T-cell (primary cell): ENCODE results near the gene TMEM219. TPM values are rescaled to one million over a fixed set of nuclear protein-coding genes. Genes with fewer than 3 reads are reported as not detected.

Experiments used
- ATAC-seq, 4 experiments: fragments of 200-7000 bp in 3 of 4; fragments of 150-1000 bp in 1 of 4; cut with Tn5 transposase; replicated peaks in 1 of 4; 1 replicate in 3 of 4; 2 replicates in 1 of 4; pipeline ENCODE4 v1.10.0; 2021; ENCODE audit warnings: moderate library complexity in 3 of 4, mild to moderate bottlenecking in 2 of 4, moderate number of reproducible peaks in 1 of 4
- CTCF ChIA-PET, 2 donors: fragments of 300-600 bp; sonication (Branson Sonifier 250); formaldehyde crosslinking; loops; one replicate each; lab custom pipeline; 2022; ENCODE audit warnings: antibody characterized with exemption in 2 of 2; lab: Charles Lee
- POLR2A ChIA-PET, 2 donors: fragments of 300-600 bp; sonication (Branson Sonifier 250); formaldehyde crosslinking; loops; one replicate each; lab custom pipeline; 2022; ENCODE audit warnings: antibody characterized with exemption in 2 of 2; lab: Charles Lee
- DNase-seq, 35 experiments: peaks; one replicate each; pipeline versions ENCODE4 v3.0.0 to v3.0.0-alpha.2; 2013 to 2023
- H3K27ac ChIP-seq: one replicate; pipeline ENCODE4 v1.5.1; 2013; ENCODE audit warnings: low read length
- H3K27me3 ChIP-seq, 2 experiments: replicated peaks in 1 of 2; 1 replicate in 1 of 2; 2 replicates in 1 of 2; pipeline versions ENCODE4 v1.6.1 to v1.7.0; 2013; ENCODE audit warnings: low read length in 1 of 2, mixed read lengths in 1 of 2; ENCODE audit not compliant: control insufficient read depth in 2 of 2, insufficient read depth in 2 of 2; ENCODE audit errors: extremely low read depth in 1 of 2
- H3K36me3 ChIP-seq, 2 donors: 1 replicate in 1 of 2; 2 replicates in 1 of 2; pipeline versions ENCODE4 v1.6.1 to v1.7.0; 2013; ENCODE audit warnings: low read length in 1 of 2; ENCODE audit not compliant: control insufficient read depth in 2 of 2, insufficient read depth in 1 of 2; ENCODE audit errors: extremely low read depth in 1 of 2
- H3K4me1 ChIP-seq, 2 experiments: 1 replicate in 1 of 2; 2 replicates in 1 of 2; pipeline versions ENCODE4 v1.6.1 to v1.7.0; 2013; ENCODE audit warnings: low read length in 2 of 2, mixed read lengths in 1 of 2; ENCODE audit not compliant: insufficient read depth in 2 of 2, control insufficient read depth in 1 of 2; ENCODE audit errors: extremely low read depth in 1 of 2
- H3K4me3 ChIP-seq, 2 donors: 1 replicate in 1 of 2; 2 replicates in 1 of 2; pipeline versions ENCODE4 v1.5.1 to v1.7.0; 2013; ENCODE audit warnings: mild to moderate bottlenecking in 2 of 2, low read length in 1 of 2, moderate library complexity in 1 of 2; ENCODE audit not compliant: control insufficient read depth in 1 of 2; ENCODE audit errors: extremely low read depth in 1 of 2
- H3K9me3 ChIP-seq: 2 replicates; pipeline ENCODE4 v1.7.0; 2013
- H3K27ac Mint-ChIP-seq, 2 donors: one replicate each; pipeline ENCODE4 v1.8.0; 2020 to 2021; ENCODE audit warnings: mild to moderate bottlenecking in 2 of 2, mixed read lengths in 2 of 2
- H3K27me3 Mint-ChIP-seq, 2 donors: one replicate each; pipeline ENCODE4 v1.8.0; 2021 to 2022; ENCODE audit warnings: mixed read lengths in 2 of 2
- H3K36me3 Mint-ChIP-seq: one replicate; pipeline ENCODE4 v1.8.0; 2021; ENCODE audit warnings: mixed read lengths
- H3K4me1 Mint-ChIP-seq, 3 donors: one replicate each; pipeline ENCODE4 v1.8.0; 2020 to 2022; ENCODE audit warnings: mixed read lengths in 3 of 3, mild to moderate bottlenecking in 1 of 3
- H3K4me3 Mint-ChIP-seq, 3 donors: one replicate each; pipeline ENCODE4 v1.8.0; 2020 to 2022; ENCODE audit warnings: mild to moderate bottlenecking in 3 of 3, mixed read lengths in 3 of 3, moderate library complexity in 3 of 3
- H3K9me3 Mint-ChIP-seq, 3 donors: one replicate each; pipeline ENCODE4 v1.8.0; 2020 to 2022; ENCODE audit warnings: mixed read lengths in 3 of 3
- WGBS: methylation state at CpG from one replicate; pipeline ENCODE4 v1.1.5; 2013; ENCODE audit warnings: missing lambda C conversion rate; ENCODE audit not compliant: insufficient coverage; 5-methylcytosine and 5-hydroxymethylcytosine counted together
- total RNA-seq, 35 experiments: library from RNA in 6 of 35; stranded (reverse) in 6 of 35; fragments of 120-200 nt in 1 of 35; gene quantifications; one replicate each; pipeline versions ENCODE4 v1.2.1 to v1.2.4 and lab custom pipeline; 2013 to 2026

TMEM219 gene
- total RNA-seq, 5 donors from 2014 or later (not counting 1 experiment from before 2014, with no cell fraction given) = 66.7 to 93.9 (median 80.4) TPM

DNA sequence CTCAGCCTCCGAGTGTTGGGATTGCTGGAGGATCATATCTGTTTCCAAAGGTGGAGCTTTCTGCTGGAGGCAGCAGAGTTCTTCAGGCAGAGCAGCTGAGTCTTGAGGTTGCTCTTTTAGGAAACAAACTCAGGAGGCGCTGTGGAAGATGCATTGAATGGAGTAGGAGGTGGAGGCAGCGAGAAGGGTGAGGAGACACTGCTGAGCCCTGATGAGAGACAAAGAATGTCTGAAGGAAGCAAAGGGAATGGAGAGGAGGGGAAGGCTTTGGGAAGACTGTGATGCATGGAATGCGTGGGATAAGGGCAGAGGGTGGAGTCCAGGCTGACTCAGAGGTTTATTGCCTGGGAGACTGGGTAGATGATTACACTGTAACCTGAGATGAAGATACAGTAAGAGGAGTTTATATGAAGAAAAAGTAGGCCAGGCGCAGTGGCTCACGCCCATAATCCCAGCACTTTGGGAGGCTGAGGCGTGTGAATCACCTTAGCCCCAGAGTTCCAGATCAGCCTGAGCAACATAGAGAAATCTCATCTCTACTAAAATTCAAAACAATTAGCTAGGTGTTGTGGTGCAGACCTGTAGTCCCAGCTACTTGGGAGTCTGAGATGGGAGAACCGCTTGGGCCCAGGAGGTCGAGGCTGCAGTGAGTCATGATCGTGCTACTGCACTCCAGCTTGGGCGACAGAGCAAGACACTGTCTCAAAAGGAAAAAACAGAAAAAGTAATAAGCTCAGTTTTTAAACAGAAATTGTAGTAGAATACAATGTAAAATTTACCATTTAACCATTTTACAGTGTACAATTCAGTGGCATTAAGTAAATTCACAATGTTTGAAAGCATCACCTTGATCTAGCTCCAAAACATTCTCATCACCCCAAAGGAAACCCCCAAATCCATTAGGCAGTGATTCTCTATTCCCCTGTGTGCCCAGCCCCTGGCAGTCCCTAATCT is 17.8 kb upstream of the TMEM219 start:
- no peaks in the 10 kb centered on the region for H3K36me3 ChIP-seq
- no peaks in the 10 kb centered on the region for H3K9me3 Mint-ChIP-seq
- POLR2A ChIA-PET = no interaction called here
- peaks cover 0 to 13% of the 10 kb centered on the region in 2 experiments for H3K27me3 ChIP-seq
- DNase-seq (no peak), ATAC-seq (no peak)
- no peaks in the 10 kb centered on the region for H3K4me1 ChIP-seq
- H3K4me1 Mint-ChIP-seq = peaks cover 2 to 12% (median 7%) of the 10 kb centered on the region in 3 donors
- no peak overlapping the region for H3K4me3 Mint-ChIP-seq
- H3K27ac ChIP-seq = no peak overlapping the region
- peaks cover 0 to 9% of the 10 kb centered on the region in 2 donors for H3K27me3 Mint-ChIP-seq
- H3K36me3 Mint-ChIP-seq = no peaks in the 10 kb centered on the region
- no peak overlapping the region for H3K4me3 ChIP-seq
- peak overlapping the region in 1 of 2 donors; percentile 16 for H3K27ac Mint-ChIP-seq
- no peaks in the 10 kb centered on the region for H3K9me3 ChIP-seq
- 90% methylated on average over 6 of the region's 11 CpGs for WGBS
- CTCF ChIA-PET = no interaction called here

DNA sequence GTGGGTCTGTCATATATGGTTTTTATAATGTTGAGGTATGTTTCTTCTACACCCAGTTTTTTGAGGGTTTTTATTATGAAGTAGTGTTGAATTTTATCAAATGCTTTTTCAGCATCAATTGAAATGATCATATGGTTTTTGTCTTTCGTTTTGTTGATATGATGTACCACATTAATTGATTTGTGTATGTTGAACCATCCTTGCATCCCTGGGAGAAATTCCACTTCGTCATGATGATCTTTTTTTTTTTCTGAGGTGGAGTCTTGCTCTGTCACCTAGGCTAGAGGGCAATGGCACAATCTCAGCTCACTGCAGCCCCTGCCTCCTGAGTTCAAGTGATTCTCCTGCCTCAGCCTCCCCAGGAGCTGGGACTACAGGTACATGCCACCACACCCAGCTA is 14.0 kb upstream of the TMEM219 start:
- DNase-seq = no peak
- 40% methylated on average over 1 of the region's 2 CpGs for WGBS
- no peak for ATAC-seq
- Histone ChIP-seq H3K9me3 (no peaks in the 10 kb centered on the region), H3K27me3 (peaks cover 0 to 11% of the 10 kb centered on the region in 2 experiments), H3K36me3 (no peaks in the 10 kb centered on the region), H3K27ac (no peak overlapping the region), H3K4me1 (no peaks in the 10 kb centered on the region), H3K4me3 (no peak overlapping the region)
- ChIA-PET CTCF (interaction anchor here (0.6 to 0.8 kb wide), 3 partner anchors 13 to 668 kb away, joined by 3 to 11 read pairs (median 4); no protein-coding TSS in a partner anchor), POLR2A (no interaction called here)
- peaks cover 0 to 9% (median 3%) of the 10 kb centered on the region in 3 donors for H3K4me1 Mint-ChIP-seq
- H3K36me3 Mint-ChIP-seq = no peaks in the 10 kb centered on the region
- H3K9me3 Mint-ChIP-seq = peaks cover 0 to 11% (median 2%) of the 10 kb centered on the region in 3 donors
- no peak overlapping the region for H3K27ac Mint-ChIP-seq
- no peak overlapping the region for H3K4me3 Mint-ChIP-seq
- H3K27me3 Mint-ChIP-seq = no peaks in the 10 kb centered on the region

DNA sequence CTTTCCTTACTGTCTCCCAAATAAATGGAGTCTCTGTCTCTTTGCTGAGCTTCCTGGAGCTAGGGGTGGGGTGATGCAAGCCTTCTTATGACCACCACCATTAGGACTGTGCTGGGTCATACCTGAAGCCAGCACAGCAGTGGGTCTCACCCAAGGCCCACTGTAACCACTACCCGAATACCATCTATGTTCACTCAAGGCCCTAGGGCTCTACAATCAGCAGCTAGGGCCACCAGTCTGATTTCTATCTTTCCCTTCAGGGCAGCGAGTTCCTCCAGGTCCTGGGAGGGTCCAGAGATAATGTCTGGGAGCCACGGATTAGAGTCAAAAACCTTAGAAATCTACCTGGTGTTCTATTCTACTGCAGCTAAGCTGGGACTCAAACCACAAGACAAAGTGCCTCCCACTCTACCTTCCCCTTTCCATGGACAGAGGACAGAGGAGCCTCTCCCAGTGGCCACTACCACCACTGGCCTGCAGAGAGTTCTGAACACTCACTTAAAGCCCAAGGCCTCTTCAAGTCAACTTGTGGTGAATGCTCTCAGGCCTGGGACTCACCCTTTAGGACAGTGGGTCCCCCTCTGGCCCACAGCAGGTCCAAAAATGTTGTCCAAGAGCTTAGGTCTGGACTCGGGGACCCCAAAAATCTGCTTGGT is 10.9 kb upstream of the TMEM219 start:
- no peak overlapping the region for H3K27ac Mint-ChIP-seq
- H3K4me1 ChIP-seq = no peaks in the 10 kb centered on the region
- no peak overlapping the region for H3K4me3 ChIP-seq
- H3K36me3 Mint-ChIP-seq = no peaks in the 10 kb centered on the region
- H3K27ac ChIP-seq = no peak overlapping the region
- DNase-seq (no peak), ATAC-seq (no peak)
- no peaks in the 10 kb centered on the region for H3K4me1 Mint-ChIP-seq
- H3K9me3 ChIP-seq = no peaks in the 10 kb centered on the region
- POLR2A ChIA-PET = no interaction called here
- WGBS = 100% methylated on average over 2 of the region's 4 CpGs
- peaks cover 0 to 3% of the 10 kb centered on the region in 2 donors for H3K27me3 Mint-ChIP-seq
- H3K36me3 ChIP-seq = no peaks in the 10 kb centered on the region
- CTCF ChIA-PET = no interaction called here
- H3K27me3 ChIP-seq = peaks cover 0 to 15% of the 10 kb centered on the region in 2 experiments
- peaks cover 0 to 11% (median 2%) of the 10 kb centered on the region in 3 donors for H3K9me3 Mint-ChIP-seq
- H3K4me3 Mint-ChIP-seq = no peak overlapping the region

DNA sequence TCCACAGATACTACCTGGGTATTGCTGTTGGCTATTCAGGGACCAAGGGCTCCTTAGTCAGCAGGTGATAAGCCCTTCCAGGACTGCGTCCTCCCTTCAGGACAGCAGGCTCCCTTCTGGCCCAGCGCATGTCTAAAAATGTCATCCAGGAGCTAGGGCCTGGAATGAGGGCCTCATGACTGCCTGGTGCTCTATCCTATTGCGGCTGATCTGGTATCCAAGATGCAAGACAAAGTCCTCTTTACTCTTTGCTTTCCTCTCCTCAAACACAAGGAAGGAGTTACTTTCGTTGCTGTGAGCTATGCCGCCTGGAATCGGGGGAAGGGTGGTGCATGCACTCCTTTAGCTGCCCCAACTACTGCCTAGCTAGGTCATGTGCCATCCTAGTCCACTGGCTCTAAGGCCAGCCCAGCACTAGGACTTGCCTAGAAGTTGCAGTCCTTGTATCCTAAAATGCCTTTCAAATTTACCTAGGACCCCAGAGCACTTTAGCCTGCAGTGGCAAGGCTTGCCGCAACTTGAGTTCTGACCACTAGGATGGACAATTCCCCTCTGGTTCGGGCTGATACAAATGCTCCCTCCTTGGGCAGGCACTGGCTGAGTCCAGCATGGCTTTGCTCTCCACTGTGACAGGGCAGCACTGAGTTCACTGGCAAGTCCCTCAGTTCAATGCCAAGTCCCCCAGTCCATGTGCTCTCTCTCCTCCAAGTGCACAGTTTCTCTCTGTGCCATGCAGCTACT is 10.1 kb upstream of the TMEM219 start:
- ChIA-PET CTCF (no interaction called here), POLR2A (no interaction called here)
- Histone ChIP-seq H3K27ac (no peak overlapping the region), H3K4me1 (no peaks in the 10 kb centered on the region), H3K27me3 (peaks cover 0 to 17% of the 10 kb centered on the region in 2 experiments), H3K9me3 (no peaks in the 10 kb centered on the region), H3K36me3 (no peaks in the 10 kb centered on the region), H3K4me3 (no peak overlapping the region)
- no peak for ATAC-seq
- 92% methylated on average over 8 of the region's 8 CpGs for WGBS
- Mint-ChIP-seq H3K27ac (no peak overlapping the region), H3K4me1 (no peaks in the 10 kb centered on the region), H3K36me3 (no peaks in the 10 kb centered on the region), H3K27me3 (peaks cover 0 to 3% of the 10 kb centered on the region in 2 donors), H3K4me3 (no peak overlapping the region), H3K9me3 (peaks cover 0 to 11% (median 2%) of the 10 kb centered on the region in 3 donors)
- no peak for DNase-seq

DNA sequence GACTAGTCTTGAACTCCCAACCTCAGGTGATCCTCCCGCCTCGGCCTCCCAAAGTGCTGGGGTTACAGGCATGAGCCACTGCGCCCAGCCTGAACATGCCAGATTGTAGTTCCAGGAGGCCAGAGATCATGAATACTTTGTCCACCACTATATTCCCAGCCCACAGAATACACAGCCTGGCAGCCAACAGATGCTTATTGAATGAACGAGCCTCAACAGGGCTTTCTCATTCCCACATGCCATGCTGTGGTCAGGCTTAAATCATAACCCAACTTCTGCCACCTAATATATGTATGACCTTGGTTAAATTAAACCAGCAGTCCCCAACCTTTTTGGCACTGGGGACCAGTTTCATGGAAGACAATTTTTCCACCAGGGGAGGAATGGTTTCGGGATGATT is 3.1 kb upstream of the TMEM219 start:
- no peak for DNase-seq
- no peak overlapping the region for H3K4me3 Mint-ChIP-seq
- no peak overlapping the region for H3K27ac Mint-ChIP-seq
- Histone ChIP-seq H3K4me1 (peaks cover 10 to 25% of the 10 kb centered on the region in 2 experiments), H3K27me3 (peaks cover 0 to 3% of the 10 kb centered on the region in 2 experiments), H3K27ac (no peak overlapping the region), H3K4me3 (no peak overlapping the region), H3K36me3 (peaks cover 0 to 3% of the 10 kb centered on the region in 2 donors), H3K9me3 (no peaks in the 10 kb centered on the region)
- ChIA-PET POLR2A (interaction anchor here in 1 of 2 donors (0.6 kb wide), 1 partner anchor 28 kb away, joined by 3 read pairs; no protein-coding TSS in a partner anchor), CTCF (no interaction called here)
- peaks cover 0 to 3% of the 10 kb centered on the region in 2 donors for H3K27me3 Mint-ChIP-seq
- H3K4me1 Mint-ChIP-seq = peaks cover 19 to 22% (median 22%) of the 10 kb centered on the region in 3 donors
- H3K9me3 Mint-ChIP-seq = no peaks in the 10 kb centered on the region
- no peak for ATAC-seq
- no peaks in the 10 kb centered on the region for H3K36me3 Mint-ChIP-seq
- 100% methylated on average over 3 of the region's 5 CpGs for WGBS

GRCh38 chr16:29959293-29959692 is 2.6 kb upstream of the TMEM219 start:
- H3K4me1 Mint-ChIP-seq = peaks cover 19 to 22% (median 22%) of the 10 kb centered on the region in 3 donors
- DNase-seq (peak in 1 of 35 experiments; percentile 31), ATAC-seq (no peak)
- no peaks in the 10 kb centered on the region for H3K27me3 Mint-ChIP-seq
- H3K4me3 ChIP-seq = no peak overlapping the region
- H3K27me3 ChIP-seq = peaks cover 0 to 3% of the 10 kb centered on the region in 2 experiments
- CTCF ChIA-PET = no interaction called here
- H3K27ac Mint-ChIP-seq = no peak overlapping the region
- H3K4me1 ChIP-seq = peaks cover 10 to 25% of the 10 kb centered on the region in 2 experiments
- H3K4me3 Mint-ChIP-seq = peak overlapping the region in 1 of 3 donors; percentile 57
- peaks cover 0 to 3% of the 10 kb centered on the region in 2 donors for H3K36me3 ChIP-seq
- H3K9me3 Mint-ChIP-seq = no peaks in the 10 kb centered on the region
- no CpG with 5 or more reads among the region's 9 CpGs for WGBS
- POLR2A ChIA-PET = interaction anchor here in 1 of 2 donors (0.6 kb wide), 1 partner anchor 28 kb away, joined by 3 read pairs; no protein-coding TSS in a partner anchor
- no peaks in the 10 kb centered on the region for H3K9me3 ChIP-seq
- no peak overlapping the region for H3K27ac ChIP-seq
- H3K36me3 Mint-ChIP-seq = no peaks in the 10 kb centered on the region
